Iris pigment epithelial cell (primary cell): ENCODE measurements around the gene PRKCE.
A peak's percentile ranks its signal among the peaks of the same experiment; 100 is the strongest.

Experiments used
- DNase-seq: peaks from one replicate; pipeline ENCODE4 v3.0.0-alpha.2; 2011; ENCODE audit warnings: low read depth

Gene PRKCE

DNA sequence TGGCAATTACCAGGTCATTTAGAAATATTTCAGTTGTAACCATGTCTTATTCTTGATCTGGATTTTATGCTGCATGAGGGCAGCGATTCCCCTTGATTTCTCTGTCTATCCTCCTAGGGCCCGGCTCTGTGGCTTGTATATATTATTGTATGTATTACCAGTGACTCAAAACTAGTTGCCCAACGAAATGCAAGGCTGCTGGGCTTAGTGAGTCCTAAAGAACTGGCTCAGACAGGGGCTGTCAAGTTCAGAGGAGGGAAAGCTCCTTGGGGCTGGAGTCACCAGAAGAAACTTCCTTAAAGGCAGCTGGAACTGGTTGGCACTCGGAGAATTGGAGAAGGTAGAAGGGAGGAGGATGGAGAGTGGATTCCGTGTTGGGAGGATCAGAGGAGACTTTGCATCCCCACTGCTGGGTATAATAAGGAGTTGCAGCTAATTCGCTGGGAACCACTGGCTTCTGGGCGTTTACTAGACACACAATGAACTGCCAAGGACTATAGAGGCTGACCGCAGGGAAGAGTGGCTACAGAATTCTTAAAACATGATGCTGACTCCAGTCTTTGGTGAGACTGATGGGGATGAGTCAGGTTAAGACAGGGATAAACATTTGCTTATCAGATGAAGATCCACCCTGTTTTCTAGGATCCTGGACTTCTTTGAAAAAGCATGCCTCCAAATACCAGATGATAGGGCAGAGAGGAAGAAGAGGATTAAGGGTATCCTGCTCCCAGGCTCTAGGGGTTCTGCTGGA lies 104.3 kb downstream of the PRKCE start:
- peak; percentile 94 for DNase-seq

DNA sequence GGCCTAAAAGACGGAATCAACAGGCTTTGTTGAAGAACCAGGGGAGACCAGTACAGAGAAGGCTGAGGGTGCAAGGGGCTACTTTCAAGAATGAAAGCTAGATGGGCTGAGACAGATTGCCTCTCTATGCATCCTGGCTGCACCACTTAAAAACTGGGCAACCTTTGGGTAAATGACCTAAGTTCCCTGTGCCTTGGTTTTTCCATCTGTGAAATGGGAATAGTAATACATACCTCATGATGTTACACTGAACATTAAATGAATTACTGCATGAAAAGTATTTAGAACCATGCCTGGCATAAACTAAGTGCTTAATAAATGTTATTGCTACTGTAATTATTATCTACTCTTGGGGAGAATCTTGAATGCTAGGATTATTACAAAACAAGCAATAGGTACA lies 106.5 kb downstream of the PRKCE start:
- no peak for DNase-seq

DNA sequence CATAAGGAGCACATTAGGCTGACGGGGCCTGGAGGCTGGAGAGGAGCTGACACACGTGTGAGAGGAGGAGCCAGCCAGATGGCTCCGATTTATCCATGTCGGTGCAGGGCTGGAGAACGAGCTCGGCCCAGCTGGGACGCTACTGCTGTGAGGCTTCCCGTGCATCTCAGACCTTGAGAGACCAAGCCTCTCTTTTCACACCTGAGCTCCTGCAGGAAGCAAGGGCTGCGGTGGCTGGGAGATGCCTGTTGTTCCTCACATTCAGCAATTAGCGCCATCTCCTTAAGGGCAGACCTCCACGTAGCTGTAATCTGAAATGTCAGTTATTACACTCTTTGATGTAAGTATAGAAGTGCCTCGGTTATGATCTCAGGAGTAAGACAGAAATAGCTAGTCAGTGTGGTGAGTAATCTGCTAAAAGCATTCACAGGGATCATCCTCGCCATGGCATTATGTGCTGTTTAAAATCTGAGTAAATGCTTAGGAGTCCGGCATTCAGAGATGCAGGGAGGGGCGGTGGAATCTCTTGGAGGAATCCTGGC lies 107.9 kb downstream of the PRKCE start:
- peak; percentile 75 for DNase-seq

DNA sequence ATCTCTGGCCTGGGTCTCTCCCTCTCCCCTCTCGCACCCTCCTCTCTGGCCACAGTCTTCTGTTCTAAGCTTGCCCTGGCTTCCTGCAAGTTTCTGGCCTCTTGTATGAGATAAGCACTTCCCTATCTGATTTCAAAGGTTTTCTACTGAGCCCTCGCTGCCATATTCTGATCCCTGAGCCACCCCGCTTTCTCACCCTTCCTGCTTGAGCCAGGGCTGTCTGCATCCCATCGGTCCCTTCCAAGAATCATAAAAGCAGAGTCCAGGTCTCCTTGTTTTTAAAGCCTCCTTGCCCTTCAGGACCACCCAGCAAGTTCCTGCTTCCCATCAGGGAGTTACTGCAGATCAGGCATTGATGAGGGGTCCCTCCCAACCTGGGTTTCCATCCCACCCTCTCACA lies 110.2 kb downstream of the PRKCE start:
- no peak for DNase-seq

DNA sequence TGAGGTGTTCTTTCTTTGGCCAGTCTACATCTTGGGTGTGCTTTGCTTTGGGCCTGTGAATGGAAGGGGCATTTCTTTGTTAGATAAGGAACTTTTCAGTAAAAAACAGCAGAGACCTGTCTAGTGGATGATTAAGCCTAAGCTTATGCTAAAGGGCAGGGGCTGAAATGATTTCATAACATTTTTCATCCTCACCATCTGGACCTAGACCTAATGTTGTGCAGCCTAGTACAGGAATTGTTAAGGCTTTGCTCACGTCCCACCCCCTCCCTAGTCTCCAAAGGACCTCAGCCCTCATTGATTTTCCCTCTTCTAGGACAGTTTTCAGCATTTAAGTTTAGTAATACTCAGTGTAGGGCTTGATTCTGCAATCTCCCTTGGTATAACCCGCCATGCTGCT lies 111.8 kb downstream of the PRKCE start:
- peak; percentile 63 for DNase-seq

DNA sequence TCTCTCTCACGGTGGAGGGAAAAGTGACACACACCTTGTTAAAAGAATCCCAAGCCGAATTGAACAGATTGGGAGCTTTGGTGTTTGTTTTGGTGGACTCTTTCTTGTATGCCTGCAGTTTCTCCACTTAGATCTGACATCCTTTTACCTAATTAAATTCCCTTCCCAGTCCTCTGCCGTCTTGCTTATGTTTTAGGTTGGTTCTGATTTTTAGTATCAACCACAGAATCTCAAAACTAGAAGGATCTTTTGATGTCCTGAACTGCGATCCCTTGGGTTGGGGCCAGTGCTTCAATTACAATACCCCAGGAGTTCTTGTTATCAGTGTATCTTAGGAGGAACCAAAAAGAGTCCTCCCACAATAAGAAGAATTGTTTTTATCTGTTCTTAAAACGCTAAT lies 112.3 kb downstream of the PRKCE start:
- DNase-seq = no peak

DNA sequence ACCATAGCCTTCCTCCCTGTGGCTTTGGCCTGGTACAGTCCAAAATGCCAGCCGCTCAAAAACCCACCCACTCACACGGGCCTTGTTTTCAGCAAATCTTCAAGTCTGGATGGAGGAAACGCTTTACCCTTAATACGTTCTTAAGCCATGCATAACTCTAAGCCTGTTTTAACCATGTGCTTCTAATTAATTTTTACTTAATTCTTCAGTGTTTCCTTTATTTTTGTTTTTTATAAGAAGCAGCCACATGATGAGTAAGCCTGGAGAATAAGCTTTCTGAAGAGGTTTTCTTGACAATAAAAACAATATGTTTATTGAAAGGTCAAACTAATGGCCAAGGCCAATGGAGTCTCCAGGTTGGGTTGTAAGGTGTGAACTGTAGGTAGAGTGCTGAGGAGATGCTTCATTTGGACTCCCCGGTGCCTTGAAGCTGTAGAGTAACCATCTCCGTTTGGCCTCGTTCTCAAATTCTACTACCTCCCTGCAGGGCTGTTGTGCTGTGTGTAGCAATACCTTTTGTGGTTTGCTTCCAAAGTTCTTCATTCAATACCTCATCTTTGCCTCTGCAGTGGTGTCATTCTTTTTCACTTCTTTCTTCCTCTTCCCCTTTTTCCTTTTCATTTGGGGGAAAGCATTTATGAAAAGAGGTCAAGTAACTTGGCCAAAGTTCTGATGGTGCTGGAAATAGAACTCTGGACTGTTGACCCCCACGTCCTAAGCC lies 113.7 kb downstream of the PRKCE start:
- no peak for DNase-seq

DNA sequence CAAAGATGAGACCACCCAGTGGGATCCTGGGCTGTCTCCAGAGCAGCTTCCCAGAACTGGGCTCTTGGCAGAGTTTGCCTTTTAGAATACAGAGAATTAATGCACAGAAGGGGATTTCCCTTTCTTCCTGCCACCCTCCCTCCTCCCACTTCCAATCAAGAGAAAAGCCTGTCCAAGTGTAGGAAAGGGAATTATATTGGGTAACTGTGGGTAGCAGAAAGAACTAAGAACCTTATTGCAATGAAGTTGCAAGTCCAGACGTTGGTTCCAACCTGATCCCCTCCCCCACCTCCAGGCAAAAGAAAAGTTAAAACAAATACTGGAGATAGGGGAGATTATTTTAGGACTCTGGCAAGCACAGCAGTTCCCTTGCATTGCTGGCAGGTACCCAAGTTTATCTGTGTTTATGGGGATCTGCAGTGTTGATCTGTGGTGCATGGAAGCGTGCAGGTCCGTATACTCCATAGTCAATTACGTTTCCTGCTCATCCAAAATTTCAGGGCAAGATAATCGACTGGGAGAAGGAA lies 114.3 kb downstream of the PRKCE start:
- DNase-seq = no peak

DNA sequence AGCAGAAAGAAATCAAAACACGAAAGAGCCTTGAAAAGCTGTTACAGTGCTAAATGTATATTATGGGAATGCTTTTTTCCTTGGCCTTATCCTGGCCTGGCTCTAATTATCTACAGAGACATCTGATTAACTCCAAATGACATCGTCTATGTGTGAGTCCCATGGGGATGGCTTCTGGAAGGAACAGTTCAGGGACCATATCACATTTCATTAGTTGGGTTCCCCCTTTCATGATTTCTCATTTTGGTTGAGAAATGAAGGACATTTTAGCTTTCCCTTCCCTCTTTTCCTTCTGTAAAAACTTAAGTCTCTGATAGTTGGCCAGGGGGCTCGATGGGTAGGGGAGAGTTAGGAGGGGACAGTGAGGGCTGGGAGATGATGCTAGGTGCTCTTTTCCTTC lies 116.7 kb downstream of the PRKCE start:
- DNase-seq = no peak

DNA sequence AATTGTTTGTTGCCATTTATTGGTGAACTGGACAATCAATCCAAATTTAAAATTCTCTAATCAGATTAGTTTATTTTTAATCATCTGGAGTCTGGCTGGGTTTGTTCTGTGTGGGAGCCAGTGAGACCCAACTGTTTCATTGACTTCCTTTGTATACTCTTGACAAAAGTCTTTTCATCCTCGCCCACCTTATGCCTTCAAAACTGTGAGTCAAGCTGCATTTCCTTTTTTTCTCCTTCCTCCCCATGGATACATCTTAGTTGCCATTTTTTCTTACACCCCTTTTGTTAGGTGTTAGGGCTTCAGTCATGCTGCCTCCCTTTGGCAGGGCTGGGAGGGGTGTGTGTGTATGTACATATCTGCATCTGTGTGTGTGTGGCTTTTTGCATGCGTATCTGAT lies 117.6 kb downstream of the PRKCE start:
- DNase-seq = no peak

DNA sequence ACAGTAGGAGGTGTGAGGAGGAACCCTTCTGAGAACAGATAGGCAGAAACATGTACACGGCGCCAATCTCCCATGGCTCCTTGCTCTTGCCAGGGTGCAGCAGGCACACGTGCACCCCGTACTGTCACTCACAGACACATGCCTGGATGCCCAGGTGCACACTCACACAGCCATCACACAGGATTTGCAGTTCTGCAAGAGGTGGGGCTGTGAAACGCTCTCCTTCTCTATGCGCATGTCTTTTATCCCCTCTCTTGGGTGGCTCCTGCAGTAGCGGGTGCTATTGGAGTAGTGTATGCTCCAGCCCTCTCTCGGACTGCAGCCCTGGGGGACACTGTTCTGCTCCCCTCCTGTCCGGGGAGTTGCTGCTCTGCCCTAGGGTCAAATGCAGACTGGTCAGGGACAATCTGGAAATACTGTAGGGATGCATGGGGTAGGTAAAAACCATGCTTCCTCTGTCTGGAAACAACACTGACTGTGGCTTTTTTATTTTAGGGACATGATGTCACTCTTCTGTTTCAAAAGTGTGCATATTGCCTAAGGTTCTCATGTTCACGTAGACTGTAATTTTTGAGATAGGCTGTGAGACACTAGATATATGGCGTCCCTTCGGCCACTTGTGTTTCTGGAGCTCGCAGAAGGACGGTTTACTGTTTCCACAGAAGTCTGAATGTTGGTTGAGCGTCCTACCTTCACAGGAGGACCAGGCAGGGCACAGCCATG lies 118.5 kb downstream of the PRKCE start:
- DNase-seq = no peak

DNA sequence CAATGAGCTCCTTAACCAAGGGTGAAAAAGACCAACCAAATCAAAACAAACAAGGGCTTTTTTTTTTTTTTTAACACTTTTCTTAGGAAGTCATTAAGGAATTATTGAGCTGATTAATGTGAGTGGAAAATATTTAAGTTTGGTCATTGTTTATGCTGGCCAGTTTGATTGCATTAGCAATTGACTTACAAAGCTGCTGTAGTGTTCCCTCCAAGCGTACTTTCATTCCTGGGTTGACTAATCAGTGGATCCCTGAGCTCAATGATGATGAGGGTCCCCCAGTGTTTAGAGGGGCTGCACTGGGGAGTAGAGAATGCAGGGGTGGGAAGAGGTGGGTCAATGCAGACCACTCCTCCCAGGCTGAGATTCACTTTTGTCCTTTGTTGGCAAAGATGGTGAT lies 119.3 kb downstream of the PRKCE start:
- DNase-seq = peak; percentile 27

DNA sequence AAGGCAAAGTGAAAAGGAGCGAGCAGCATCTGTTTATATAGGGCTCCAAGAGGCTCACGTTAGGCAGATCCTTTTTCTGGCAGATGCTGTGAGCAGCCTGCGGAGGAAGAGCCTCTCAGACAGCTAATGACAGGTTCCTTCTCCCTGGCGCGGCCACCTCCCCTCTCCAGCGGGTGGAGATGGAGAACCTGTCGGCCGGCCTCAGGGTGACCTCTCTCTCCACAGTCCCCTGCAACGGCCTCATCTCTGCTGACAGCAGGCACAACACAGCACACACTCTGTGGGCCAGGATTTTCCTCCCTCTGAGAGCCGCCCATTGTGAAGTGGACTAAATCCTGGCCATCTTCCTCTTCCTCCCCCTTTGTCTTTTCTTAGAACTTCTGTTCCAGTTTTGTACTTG lies 119.8 kb downstream of the PRKCE start:
- peak; percentile 18 for DNase-seq

DNA sequence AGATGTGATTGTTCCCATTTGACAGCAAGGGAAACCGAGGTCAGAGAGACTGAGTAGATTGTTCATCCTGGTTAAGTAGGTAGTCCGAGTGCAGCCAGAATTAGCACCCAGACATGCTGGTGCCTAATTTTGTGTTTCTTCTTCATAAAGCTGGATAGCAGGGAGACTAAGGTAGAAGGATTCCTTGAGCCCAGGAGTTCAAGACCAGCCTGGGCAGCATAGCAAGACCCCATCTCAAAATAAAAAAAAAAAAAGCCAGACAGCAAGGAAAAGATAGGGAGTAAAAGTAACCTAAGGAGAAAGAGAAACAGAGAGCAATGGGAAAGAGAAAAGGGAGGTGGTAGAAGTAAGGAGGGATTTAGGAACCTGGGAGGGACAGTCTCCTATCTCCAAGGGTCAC lies 120.6 kb downstream of the PRKCE start:
- no peak for DNase-seq

DNA sequence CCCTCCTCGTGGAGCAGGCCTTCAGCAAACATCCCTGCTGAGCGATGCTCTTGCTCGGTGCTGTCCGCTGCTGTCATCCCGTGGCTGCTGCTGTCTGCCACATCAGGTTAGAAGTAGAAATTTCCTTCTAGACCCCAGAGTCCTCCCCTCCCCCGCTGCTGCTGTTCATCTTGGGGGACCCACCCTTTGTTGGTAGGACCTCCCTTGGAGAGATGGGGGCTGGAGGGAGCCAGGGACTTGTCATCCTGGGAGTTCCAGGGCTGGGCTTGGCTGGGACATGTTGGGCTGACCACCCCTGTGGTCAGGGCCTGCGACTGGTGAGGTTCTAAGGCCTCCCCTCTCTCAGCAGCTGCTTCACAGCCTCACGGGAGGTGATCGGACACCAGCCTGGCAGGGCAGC lies 122.4 kb downstream of the PRKCE start:
- no peak for DNase-seq

DNA sequence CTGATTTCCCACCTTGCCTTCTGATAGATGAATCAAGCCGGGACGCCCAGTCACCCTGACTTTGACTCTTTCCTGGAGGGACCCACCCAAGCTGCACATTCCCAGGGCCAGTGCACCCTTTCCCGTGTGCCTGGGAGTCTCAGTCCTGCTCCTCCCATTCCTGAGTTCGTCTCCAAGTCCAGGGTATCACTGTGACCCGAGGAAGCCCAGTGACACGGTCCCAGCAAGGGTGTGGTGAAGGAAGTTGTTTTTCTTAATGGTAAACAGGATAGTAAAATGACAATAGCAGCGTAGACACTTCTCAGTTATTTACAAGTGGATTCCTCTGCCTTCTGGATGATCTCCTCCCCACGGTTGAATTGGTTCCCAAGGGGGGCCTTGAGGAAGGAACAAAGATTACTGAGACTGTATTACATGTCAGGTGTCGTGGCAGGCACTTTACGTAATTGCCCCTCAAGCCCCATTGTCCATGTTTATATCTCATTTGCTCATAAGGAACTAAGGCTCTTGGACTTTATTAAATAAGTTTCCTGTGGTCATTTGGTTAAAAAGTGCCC lies 123.3 kb downstream of the PRKCE start:
- no peak for DNase-seq

DNA sequence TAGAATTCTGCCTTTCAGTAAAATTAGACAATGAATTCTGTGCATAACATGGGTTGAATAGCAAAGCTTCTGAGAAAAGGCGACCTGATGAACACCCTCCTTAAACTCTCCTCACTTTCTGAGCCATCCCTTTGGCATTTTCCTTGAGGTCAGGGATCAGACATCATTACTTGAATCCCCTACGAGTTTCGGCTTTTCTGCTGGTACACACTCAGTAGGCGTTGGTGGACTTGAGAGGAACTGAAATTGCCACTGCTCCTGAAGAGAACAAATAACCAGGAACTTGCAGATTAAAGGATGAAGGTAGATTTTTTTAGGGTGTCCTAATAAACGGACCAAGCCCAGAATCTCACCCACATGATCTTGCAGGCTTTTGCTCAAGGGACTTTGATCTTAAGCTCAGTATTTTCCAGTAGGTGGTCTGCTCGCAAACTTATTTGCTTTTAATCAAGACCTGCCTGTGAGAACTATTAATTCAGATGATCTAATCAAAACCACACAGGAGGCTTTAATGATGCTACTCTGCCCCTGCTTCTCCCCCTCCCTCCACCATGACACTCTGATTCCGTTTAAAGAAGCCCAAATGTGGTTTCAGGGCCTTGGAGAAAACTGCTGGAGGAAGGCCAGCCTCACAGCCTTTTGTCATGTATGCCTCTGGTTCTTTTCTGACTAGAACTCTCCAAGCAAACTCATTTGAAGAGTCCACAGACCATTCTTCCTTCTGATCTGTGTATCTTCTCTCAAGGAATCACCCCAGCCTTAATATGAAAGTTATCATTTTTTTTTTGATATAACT lies 124.9 kb downstream of the PRKCE start:
- DNase-seq = no peak

DNA sequence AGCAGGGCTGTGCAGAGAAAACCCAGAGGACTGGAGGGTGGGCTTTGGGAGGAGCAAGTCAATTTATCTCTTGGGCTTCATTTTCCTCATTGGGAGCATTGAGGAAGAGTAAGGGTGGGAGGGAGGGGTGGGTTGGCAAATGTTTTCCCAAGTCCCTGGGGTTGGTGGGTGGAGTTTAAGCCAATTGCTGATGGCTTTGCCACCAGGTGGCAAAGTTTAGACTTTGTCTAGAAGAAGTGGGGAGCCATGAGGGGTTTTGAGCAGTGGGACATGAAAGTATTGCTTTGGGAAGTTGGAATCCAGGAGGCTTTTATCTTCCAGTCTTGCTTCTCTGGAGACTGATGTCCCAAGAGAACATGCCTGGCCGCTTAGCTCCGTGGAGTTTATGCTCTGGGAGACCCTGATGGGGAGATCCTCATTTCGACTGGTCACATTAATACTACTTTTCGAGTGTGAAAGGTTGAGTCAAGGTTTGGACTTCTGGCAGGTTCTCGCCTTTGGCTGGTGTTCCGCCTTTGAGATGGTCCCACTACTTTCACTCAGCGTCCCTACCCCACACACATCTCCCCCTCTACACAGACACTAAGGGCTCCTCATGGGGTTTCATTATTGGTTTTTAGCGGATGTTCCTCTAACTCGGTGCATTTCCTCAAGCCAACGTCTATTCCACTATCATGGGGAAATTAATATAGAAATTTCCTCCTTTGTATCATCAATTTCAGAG lies 126.7 kb downstream of the PRKCE start:
- DNase-seq = no peak

DNA sequence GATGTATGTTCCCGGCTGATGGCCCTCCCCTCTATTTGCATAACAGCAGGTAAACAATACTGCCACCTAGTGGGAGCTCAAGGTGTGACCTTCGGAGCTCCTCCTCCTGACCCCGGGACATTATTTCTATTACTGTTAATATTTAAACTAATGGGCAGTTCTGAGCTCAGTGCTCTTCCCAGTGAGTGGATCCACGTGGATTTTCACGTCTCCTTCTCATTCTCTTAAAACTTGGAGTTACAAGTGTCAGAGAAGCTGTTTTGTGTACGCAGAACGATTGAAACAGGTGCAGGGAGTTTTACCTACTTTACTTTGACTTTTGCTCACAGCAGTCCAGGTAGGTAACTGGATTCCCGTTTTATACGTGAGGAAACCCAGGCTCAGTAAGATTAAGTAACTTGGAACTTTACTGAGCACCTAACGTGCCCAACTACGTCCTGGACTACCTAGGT lies 127.3 kb downstream of the PRKCE start:
- DNase-seq = peak; percentile 61
